Right lobe of liver (tissue), 6 donors: Measurements from ENCODE around the gene PISD. TPM values are rescaled to one million over a fixed set of nuclear protein-coding genes. Genes with fewer than 3 reads are reported as not detected.

Experiments
- ATAC-seq, 4 donors: fragments of 200-7000 bp; cut with Tn5 transposase; one replicate each; pipeline ENCODE4 v1.9.1; 2020; ENCODE audit warnings: mild to moderate bottlenecking in 4 of 4, moderate library complexity in 4 of 4
- DNase-seq, 3 donors: peaks; one replicate each; pipeline ENCODE4 v3.0.0-alpha.2; 2020
- H3K27ac ChIP-seq, 3 donors: fragments of 200-600 bp; one replicate each; pipeline ENCODE4 v1.8.0; 2022
- H3K27me3 ChIP-seq, 2 donors: fragments of 200-600 bp; one replicate each; pipeline ENCODE4 v1.8.0; 2022
- H3K36me3 ChIP-seq, 4 donors: fragments of 200-600 bp; sonication (generic) in 1 of 4; one replicate each; pipeline versions ENCODE4 v1.5.1 to v1.8.0; 2017 to 2022; ENCODE audit warnings: control low read depth in 1 of 4
- H3K4me1 ChIP-seq, 4 donors: fragments of 200-600 bp; sonication (generic) in 1 of 4; one replicate each; pipeline versions ENCODE4 v1.5.1 to v1.8.0; 2017 to 2022; ENCODE audit warnings: control low read depth in 1 of 4
- H3K4me3 ChIP-seq, 3 donors: fragments of 200-600 bp; one replicate each; pipeline ENCODE4 v1.8.0; 2022
- H3K9me3 ChIP-seq, 4 donors: fragments of 200-600 bp; sonication (generic) in 1 of 4; one replicate each; pipeline versions ENCODE4 v1.5.1 to v1.8.0; 2017 to 2022; ENCODE audit warnings: control low read depth in 1 of 4
- POLR2A ChIP-seq: fragments of 450-650 bp; IDR thresholded peaks from one replicate; pipeline ENCODE4 v1.6.1; 2017; ENCODE audit warnings: antibody characterized with exemption, mild to moderate bottlenecking
- WGBS: methylation state at CpG from one replicate; pipeline ENCODE4 v1.1.6; 2018; ENCODE audit warnings: low coverage, low lambda C conversion rate; ENCODE audit not compliant: insufficient coverage; ENCODE audit errors: missing lambda C conversion rate; 5-methylcytosine and 5-hydroxymethylcytosine counted together
- intact Hi-C, 2 donors: fragments of 100-400 bp; cut with DNase I; formaldehyde crosslinking; loops; one replicate each; pipeline versions ENCODE4 v1.11.2 to v1.14.1; 2022
- total RNA-seq, 6 experiments: library from RNA; depleted of rRNA in 2 of 6; stranded (reverse); fragments of >200 nt in 2 of 6; fragmentation: NEBNext Ultra II Directional in 3 of 6; extraction: Animal tissue kit (Norgen Biotek cat#: 25700) in 3 of 6; gene quantifications; one replicate each; pipeline versions ENCODE4 v1.1.0 to v1.2.4, GENCODE V29; 2016 to 2023
- TF ChIP-seq, protein P1 (sequence below), 4 donors: fragments of 200-600 bp in 3 of 4; fragments of 450-650 bp in 1 of 4; IDR thresholded peaks; one replicate each; pipeline versions ENCODE4 v1.5.1 to v1.8.0; 2016 to 2022; ENCODE audit warnings: antibody characterized with exemption in 4 of 4, mild to moderate bottlenecking in 2 of 4
- donor health status: DM: no; HTN: yes; CAD: no.
- donor health status: DM: no; HTN: no; CAD: no.
- donor health status: DM: no; HTN: no; CAD: no.
- donor health status: DM: no; HTN: yes; CAD: no.
- donor health status: DM: no; HTN: yes; CAD: no.

The PISD gene
- total RNA-seq, 6 experiments from 2014 or later: 15.5 to 22.9 (median 18.1) TPM

DNA sequence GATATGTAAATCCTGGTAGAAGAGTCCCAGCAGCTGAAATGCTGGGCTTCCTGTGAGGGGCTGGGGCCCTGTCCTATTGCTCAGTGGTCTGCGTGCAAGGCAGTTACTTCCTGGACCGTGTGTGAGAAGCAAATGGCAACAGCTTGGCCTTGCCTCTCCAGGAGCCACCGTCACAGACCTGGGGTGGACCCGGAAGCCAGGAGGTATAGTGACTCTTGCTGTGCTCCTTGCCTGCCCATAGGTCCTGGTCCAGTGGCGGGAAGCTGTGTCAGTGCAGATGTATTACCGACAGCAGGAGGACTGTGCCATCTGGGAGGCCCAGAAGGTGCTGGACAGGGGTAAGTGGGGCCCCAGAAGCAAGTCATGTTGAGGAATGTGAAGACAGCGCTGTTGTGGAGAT, 54.3 kb downstream of the PISD start:
- no peak for TF ChIP-seq POLR2A
- TF ChIP-seq, protein P1, sequence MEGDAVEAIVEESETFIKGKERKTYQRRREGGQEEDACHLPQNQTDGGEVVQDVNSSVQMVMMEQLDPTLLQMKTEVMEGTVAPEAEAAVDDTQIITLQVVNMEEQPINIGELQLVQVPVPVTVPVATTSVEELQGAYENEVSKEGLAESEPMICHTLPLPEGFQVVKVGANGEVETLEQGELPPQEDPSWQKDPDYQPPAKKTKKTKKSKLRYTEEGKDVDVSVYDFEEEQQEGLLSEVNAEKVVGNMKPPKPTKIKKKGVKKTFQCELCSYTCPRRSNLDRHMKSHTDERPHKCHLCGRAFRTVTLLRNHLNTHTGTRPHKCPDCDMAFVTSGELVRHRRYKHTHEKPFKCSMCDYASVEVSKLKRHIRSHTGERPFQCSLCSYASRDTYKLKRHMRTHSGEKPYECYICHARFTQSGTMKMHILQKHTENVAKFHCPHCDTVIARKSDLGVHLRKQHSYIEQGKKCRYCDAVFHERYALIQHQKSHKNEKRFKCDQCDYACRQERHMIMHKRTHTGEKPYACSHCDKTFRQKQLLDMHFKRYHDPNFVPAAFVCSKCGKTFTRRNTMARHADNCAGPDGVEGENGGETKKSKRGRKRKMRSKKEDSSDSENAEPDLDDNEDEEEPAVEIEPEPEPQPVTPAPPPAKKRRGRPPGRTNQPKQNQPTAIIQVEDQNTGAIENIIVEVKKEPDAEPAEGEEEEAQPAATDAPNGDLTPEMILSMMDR (IDR thresholded peaks at IDR 0.05): no peak
- Histone ChIP-seq H3K36me3 (no peaks in the 10 kb centered on the region), H3K9me3 (no peaks in the 10 kb centered on the region), H3K27ac (no peak overlapping the region), H3K4me1 (no peaks in the 10 kb centered on the region), H3K27me3 (no peaks in the 10 kb centered on the region), H3K4me3 (no peak overlapping the region)
- DNase-seq (no peak), ATAC-seq (no peak)
- intact Hi-C loops: no loop called here
- WGBS: 100% methylated on average over 2 of the region's 7 CpGs

GRCh38 chr22:31605851-31606585, 56.0 kb downstream of the PISD start:
- DNase-seq (no peak), ATAC-seq (no peak)
- Histone ChIP-seq H3K9me3 (no peaks in the 10 kb centered on the region), H3K4me3 (no peak overlapping the region), H3K36me3 (no peaks in the 10 kb centered on the region), H3K4me1 (no peaks in the 10 kb centered on the region), H3K27me3 (no peaks in the 10 kb centered on the region), H3K27ac (no peak overlapping the region)
- intact Hi-C loops: no loop called here
- 93% methylated on average over 6 of the region's 9 CpGs for WGBS
- TF ChIP-seq, protein P1 (IDR thresholded peaks at IDR 0.05): no peak
- no peak for TF ChIP-seq POLR2A

DNA sequence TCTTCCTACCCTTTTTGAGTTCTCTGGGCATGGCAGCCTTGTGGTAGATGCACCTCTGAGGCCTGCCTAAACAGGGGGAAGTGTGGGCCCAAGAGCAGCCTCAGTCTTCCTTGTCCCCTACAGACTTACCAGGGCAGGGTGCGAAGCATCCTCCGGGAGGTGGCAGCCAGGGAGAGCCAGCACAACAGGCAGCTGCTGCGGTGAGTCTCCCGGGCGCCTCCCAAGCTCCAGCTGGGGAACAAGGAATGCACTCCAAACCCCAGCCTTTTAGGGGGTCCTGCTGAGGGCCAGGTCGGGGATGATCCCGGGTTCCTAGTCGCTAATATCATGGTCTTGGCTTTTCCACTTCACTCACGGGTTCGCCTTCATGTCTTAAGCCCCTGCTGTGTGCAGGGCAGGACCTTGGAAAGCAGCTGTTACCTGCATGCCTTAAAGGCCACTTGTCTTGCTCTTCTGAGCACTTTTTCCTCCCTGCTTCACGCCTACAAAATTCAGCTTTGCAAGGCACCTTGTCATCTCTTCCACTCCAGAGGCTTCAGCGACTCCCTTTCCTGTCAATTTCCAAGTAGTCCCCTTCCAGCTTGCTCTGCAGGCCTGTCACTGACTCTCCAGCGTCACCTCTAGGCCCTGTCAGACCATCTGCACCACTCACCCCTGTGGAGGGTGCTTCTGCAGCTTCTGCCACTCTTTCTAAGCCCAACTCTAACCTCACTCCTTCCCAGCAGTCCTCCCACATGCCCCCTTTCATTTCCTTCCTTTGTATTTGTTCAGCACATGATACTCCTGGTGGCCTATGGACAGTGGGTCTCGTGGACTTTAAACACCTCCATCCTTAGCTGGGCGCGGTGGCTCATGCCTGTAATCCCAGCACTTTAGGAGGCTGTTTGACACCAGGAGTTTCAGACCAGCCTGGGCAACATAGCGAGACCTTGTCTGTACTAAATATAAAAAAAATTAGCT, 57.0 kb downstream of the PISD start:
- intact Hi-C loops: no loop called here
- no peak overlapping the region for H3K27ac ChIP-seq
- ATAC-seq (peak in 1 of 4 donors; percentile 22), DNase-seq (no peak)
- H3K36me3 ChIP-seq: no peaks in the 10 kb centered on the region
- 94% methylated on average over 7 of the region's 17 CpGs for WGBS
- H3K4me1 ChIP-seq: no peaks in the 10 kb centered on the region
- no peaks in the 10 kb centered on the region for H3K9me3 ChIP-seq
- no peak overlapping the region for H3K4me3 ChIP-seq
- no peak for TF ChIP-seq POLR2A
- TF ChIP-seq, protein P1 (IDR thresholded peaks at IDR 0.05): no peak
- H3K27me3 ChIP-seq: no peaks in the 10 kb centered on the region

DNA sequence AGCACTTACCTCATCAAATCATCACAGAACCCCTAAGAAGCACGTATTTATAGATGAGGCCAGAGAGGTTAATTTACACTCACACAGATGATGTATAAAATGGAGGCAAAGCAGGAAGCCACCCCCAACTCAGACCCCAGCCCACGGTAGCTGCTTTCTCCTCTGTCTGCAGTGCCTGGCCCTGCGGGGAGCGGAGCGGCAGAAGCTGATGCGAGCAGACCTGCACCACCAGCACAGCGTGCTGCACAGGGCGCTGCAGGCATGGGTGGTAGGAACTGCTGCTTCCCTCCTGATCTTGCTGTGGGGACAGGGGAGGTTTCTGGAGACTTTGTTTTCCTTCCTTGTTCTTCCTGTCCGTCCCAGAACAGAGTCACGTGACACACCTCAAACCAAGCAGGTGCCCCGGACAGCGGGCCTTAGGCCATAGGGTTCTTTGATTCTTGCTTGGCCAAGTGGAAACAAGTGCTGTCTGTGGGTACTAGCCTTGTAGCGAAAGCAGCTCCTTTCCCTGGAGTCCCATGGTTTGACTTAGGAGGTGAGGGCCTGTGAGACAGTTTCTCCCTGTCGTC, 57.8 kb downstream of the PISD start:
- TF ChIP-seq POLR2A: no peak
- TF ChIP-seq, protein P1 (IDR thresholded peaks at IDR 0.05): no peak
- no peaks in the 10 kb centered on the region for H3K4me1 ChIP-seq
- no peak overlapping the region for H3K4me3 ChIP-seq
- no peak for DNase-seq
- WGBS: 77% methylated on average over 4 of the region's 14 CpGs
- ATAC-seq: no peak
- no peaks in the 10 kb centered on the region for H3K27me3 ChIP-seq
- no peak overlapping the region for H3K27ac ChIP-seq
- intact Hi-C loops: no loop called here
- no peaks in the 10 kb centered on the region for H3K9me3 ChIP-seq
- no peaks in the 10 kb centered on the region for H3K36me3 ChIP-seq
